HFFc6 (cell line): Measurements from ENCODE around the gene GPRIN3. TPM values are rescaled to one million over a fixed set of nuclear protein-coding genes. Genes with fewer than 3 reads are reported as not detected.

Experiments used
- DNase-seq: peaks from one replicate; pipeline ENCODE4 v3.0.0-alpha.2; 2018
- H3K27ac Mint-ChIP-seq: 2 replicates; pipeline ENCODE4 v1.8.0; 2020; ENCODE audit warnings: mild to moderate bottlenecking, mixed read lengths
- H3K27me3 Mint-ChIP-seq: 2 replicates; pipeline ENCODE4 v1.8.0; 2021; ENCODE audit warnings: mild to moderate bottlenecking, moderate library complexity, mixed read lengths; ENCODE audit not compliant: insufficient read depth
- H3K36me3 Mint-ChIP-seq: 2 replicates; pipeline ENCODE4 v1.8.0; 2021; ENCODE audit warnings: low read depth, mixed read lengths
- H3K4me1 Mint-ChIP-seq: 2 replicates; pipeline ENCODE4 v1.8.0; 2020; ENCODE audit warnings: low read depth, mixed read lengths
- H3K4me3 Mint-ChIP-seq: 2 replicates; pipeline ENCODE4 v1.8.0; 2020; ENCODE audit warnings: mild to moderate bottlenecking, moderate library complexity, mixed read lengths
- H3K9me3 Mint-ChIP-seq: 2 replicates; pipeline ENCODE4 v1.8.0; 2020; ENCODE audit warnings: mild to moderate bottlenecking, mixed read lengths
- total RNA-seq, 6 experiments: library from RNA; stranded (reverse); fragmentation: NEBNext Ultra II Directional; extraction: Animal tissue kit (Norgen Biotek cat#: 25700); gene quantifications; 2 replicates in 1 of 6; 3 replicates in 5 of 6; pipeline ENCODE4 v1.2.3, GENCODE V29; 2021
- TF ChIP-seq, protein P1 (sequence below): fragments of 200-600 bp; sonication (generic); IDR thresholded peaks from 2 replicates; pipeline ENCODE4 v1.5.0; 2021; ENCODE audit warnings: antibody characterized with exemption, mild to moderate bottlenecking

GPRIN3 gene
- total RNA-seq, 6 experiments from 2014 or later, result under 0.01 to 0.28 (median 0.04) TPM

DNA sequence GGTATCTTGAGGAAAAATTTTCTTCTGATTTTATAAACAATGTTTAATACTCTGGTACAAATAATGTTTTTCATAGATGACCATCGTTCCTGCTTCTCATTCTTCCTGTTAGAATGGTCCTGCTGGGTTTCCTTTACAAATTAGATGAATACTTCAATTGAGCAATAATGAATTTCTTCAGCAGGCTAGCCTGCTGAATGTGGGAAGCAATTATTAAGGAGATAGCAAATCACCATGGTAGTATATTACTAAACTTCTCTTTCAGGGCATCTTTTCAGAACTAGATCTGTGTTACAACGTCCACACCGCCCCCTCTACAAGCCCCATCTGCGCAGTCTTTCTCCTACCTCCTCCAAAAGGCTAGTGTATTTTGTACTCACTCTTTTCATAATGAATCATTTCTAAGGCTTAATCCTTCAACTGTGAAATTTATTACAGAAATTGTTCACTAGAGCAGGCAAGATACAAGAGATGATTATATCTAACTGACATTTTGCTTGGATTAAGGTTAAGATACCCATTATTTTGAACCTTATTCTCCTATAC is 38.4 kb downstream of the GPRIN3 start:
- no peaks in the 10 kb centered on the region for H3K4me1 Mint-ChIP-seq
- TF ChIP-seq, protein P1, sequence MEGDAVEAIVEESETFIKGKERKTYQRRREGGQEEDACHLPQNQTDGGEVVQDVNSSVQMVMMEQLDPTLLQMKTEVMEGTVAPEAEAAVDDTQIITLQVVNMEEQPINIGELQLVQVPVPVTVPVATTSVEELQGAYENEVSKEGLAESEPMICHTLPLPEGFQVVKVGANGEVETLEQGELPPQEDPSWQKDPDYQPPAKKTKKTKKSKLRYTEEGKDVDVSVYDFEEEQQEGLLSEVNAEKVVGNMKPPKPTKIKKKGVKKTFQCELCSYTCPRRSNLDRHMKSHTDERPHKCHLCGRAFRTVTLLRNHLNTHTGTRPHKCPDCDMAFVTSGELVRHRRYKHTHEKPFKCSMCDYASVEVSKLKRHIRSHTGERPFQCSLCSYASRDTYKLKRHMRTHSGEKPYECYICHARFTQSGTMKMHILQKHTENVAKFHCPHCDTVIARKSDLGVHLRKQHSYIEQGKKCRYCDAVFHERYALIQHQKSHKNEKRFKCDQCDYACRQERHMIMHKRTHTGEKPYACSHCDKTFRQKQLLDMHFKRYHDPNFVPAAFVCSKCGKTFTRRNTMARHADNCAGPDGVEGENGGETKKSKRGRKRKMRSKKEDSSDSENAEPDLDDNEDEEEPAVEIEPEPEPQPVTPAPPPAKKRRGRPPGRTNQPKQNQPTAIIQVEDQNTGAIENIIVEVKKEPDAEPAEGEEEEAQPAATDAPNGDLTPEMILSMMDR, result no peak
- H3K27me3 Mint-ChIP-seq, result no peaks in the 10 kb centered on the region; the same call in 1 of the 2 replicates
- no peak overlapping the region for H3K27ac Mint-ChIP-seq
- no peaks in the 10 kb centered on the region for H3K9me3 Mint-ChIP-seq
- no peak for DNase-seq
- H3K4me3 Mint-ChIP-seq, result no peak overlapping the region
- no peaks in the 10 kb centered on the region for H3K36me3 Mint-ChIP-seq

- no peaks in the 10 kb centered on the region for H3K4me1 Mint-ChIP-seq
- H3K9me3 Mint-ChIP-seq, result no peaks in the 10 kb centered on the region
- TF ChIP-seq, protein P1, result no peak
- H3K36me3 Mint-ChIP-seq, result no peaks in the 10 kb centered on the region
- H3K27ac Mint-ChIP-seq, result no peak overlapping the region
- DNase-seq, result no peak
- H3K4me3 Mint-ChIP-seq, result no peak overlapping the region
- no peaks in the 10 kb centered on the region; the same call in 1 of the 2 replicates for H3K27me3 Mint-ChIP-seq
Measured at GRCh38 chr4:89268679-89269078, 38.9 kb downstream of the GPRIN3 start.

- TF ChIP-seq, protein P1, result no peak
- no peak overlapping the region for H3K4me3 Mint-ChIP-seq
- no peaks in the 10 kb centered on the region; the same call in 1 of the 2 replicates for H3K27me3 Mint-ChIP-seq
- no peaks in the 10 kb centered on the region for H3K4me1 Mint-ChIP-seq
- DNase-seq, result no peak
- no peaks in the 10 kb centered on the region for H3K9me3 Mint-ChIP-seq
- H3K27ac Mint-ChIP-seq, result no peak overlapping the region
- H3K36me3 Mint-ChIP-seq, result no peaks in the 10 kb centered on the region
Measured at GRCh38 chr4:89267846-89268245, 39.8 kb downstream of the GPRIN3 start.

DNA sequence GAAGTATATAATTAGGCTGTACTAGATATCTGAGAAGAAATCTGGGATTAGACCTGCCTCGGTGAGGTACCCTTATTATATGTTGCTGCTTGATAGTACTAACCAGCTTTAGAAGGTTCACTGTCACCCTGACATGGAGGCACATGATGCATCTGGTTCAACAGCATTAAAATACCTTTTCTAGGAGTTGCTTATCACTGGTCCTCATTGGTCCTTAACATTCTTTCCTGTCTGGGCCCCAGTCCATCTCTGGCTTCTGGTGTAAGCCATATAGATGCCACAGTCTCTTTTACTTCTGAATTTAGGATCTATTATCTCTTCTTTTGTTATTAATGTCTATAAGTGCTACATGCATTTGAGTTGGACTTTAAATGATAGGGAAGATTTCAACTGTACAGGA is 40.2 kb downstream of the GPRIN3 start:
- no peak for DNase-seq
- Mint-ChIP-seq H3K27ac (no peak overlapping the region), H3K4me3 (no peak overlapping the region), H3K36me3 (no peaks in the 10 kb centered on the region), H3K9me3 (no peaks in the 10 kb centered on the region), H3K4me1 (no peaks in the 10 kb centered on the region), H3K27me3 (no peaks in the 10 kb centered on the region; the same call in 1 of the 2 replicates)
- TF ChIP-seq, protein P1, result no peak

GRCh38 chr4:89266128-89266527 is 41.5 kb downstream of the GPRIN3 start:
- no peak overlapping the region for H3K27ac Mint-ChIP-seq
- H3K36me3 Mint-ChIP-seq, result no peaks in the 10 kb centered on the region
- no peak for DNase-seq
- TF ChIP-seq, protein P1, result no peak
- no peaks in the 10 kb centered on the region for H3K4me1 Mint-ChIP-seq
- H3K9me3 Mint-ChIP-seq, result no peaks in the 10 kb centered on the region
- no peaks in the 10 kb centered on the region for H3K27me3 Mint-ChIP-seq
- no peak overlapping the region for H3K4me3 Mint-ChIP-seq
